ENCODE measurements around the gene NUDT14. TPM values are rescaled to one million over a fixed set of nuclear protein-coding genes. Genes with fewer than 3 reads are reported as not detected.

Gene NUDT14
- total and polyA plus RNA-seq, 2 of the 4 experiments (the other 2 are of a cell fraction): 5.6 to 9.3 TPM

- Histone ChIP-seq H2AK9ac (replicated peaks; ENCODE audit: low read depth, low read length, poor library complexity) (no peak overlapping the region), H2AK5ac (ENCODE audit: low read depth, low read length) (no peak overlapping the region), H4K20me1 (ENCODE audit: insufficient read depth, low read length) (peaks cover 14% of the 10 kb centered on the region), H4K5ac (ENCODE audit: low read depth, low read length) (no peak overlapping the region), H3K9me1 (ENCODE audit: insufficient read depth, low read length) (peaks cover 10% of the 10 kb centered on the region), H3K27ac (ENCODE audit: insufficient read depth, low read length) (no peak overlapping the region), H3K4me2 (ENCODE audit: low read depth, low read length) (no peak overlapping the region), H2BK20ac (ENCODE audit: low read depth, low read length) (no peak overlapping the region), H2BK120ac (ENCODE audit: low read depth, low read length) (no peak overlapping the region), H3K9ac (ENCODE audit: low read depth, low read length) (no peak overlapping the region), H2BK15ac (ENCODE audit: low read depth, low read length) (no peak overlapping the region), H3K14ac (replicated peaks; ENCODE audit: low read depth, low read length) (no peak overlapping the region), H3K18ac (ENCODE audit: low read depth, low read length) (no peak overlapping the region), H4K8ac (ENCODE audit: low read depth in 2 of 2, low read length in 2 of 2) (no peak overlapping the region), H2BK5ac (ENCODE audit: low read depth, low read length, poor library complexity, severe bottlenecking) (no peak overlapping the region), H3K36me3 (ENCODE audit: control insufficient read depth, insufficient read depth, low read length) (peaks cover 48% of the 10 kb centered on the region), H3K27me3 (ENCODE audit: control insufficient read depth, insufficient read depth, low read length) (no peaks in the 10 kb centered on the region), H3K9me3 (ENCODE audit: control insufficient read depth, insufficient read depth, low read length) (no peaks in the 10 kb centered on the region), H3K79me1 (ENCODE audit: low read depth in 1 of 2, low read length in 2 of 2) (peaks cover 9 to 14% of the 10 kb centered on the region in 2 experiments; a peak in 3 of 4 replicates), H2AFZ (replicated peaks; ENCODE audit: low read length, poor library complexity) (peak overlapping the region; percentile 21), H3K4me3 (ENCODE audit: insufficient read depth, low read depth, low read length) (no peak overlapping the region), H3K23ac (ENCODE audit: low read depth, low read length) (no peak overlapping the region), H3K56ac (ENCODE audit: extremely low read depth, insufficient read depth, low read length) (no peak overlapping the region), H3K4me1 (ENCODE audit: control insufficient read depth, insufficient read depth, low read length) (no peaks in the 10 kb centered on the region), H4K91ac (ENCODE audit: insufficient read depth, low read depth, low read length) (no peak overlapping the region), H3K4ac (ENCODE audit: low read depth, low read length) (no peak overlapping the region)
- DNase-seq (no peak), ATAC-seq (ENCODE audit: low read depth) (no peak)
- in situ Hi-C loops (cut with MboI; ENCODE audit: low sequenced_read_pairs) (no loop called here), intact Hi-C loops (cut with micrococcal nuclease) (no loop called here), dilution Hi-C loops (cut with HindIII; ENCODE audit: low sequenced_read_pairs, unreplicated experiment) (no loop called here)
- ChIA-PET CTCF (no interaction called here), POLR2A (ENCODE audit: unreplicated experiment) (no interaction called here)
- no CpG with 5 or more reads among the region's 3 CpGs for WGBS, 2 experiments (ENCODE audit: extremely low coverage in 2 of 2, insufficient read length in 1 of 2)
- no peak for TF ChIP-seq FOS (IDR thresholded peaks at IDR 0.05; ENCODE audit: low read depth, low read length)
- no peak for TF ChIP-seq RFX5 (IDR thresholded peaks at IDR 0.05; ENCODE audit: low read depth, low read length)
- TF ChIP-seq MXI1 (IDR thresholded peaks at IDR 0.05; ENCODE audit: borderline replicate concordance, low read depth, low read length): no peak
- no peak for TF ChIP-seq CHD1 (IDR thresholded peaks at IDR 0.05; ENCODE audit: low read depth, low read length)
- no peak for TF ChIP-seq MAZ (IDR thresholded peaks at IDR 0.05; ENCODE audit: borderline replicate concordance, low read depth, low read length)
- no peak for TF ChIP-seq POLR2A (IDR thresholded peaks at IDR 0.05; ENCODE audit: low read depth, low read length)
- TF ChIP-seq BHLHE40 (IDR thresholded peaks at IDR 0.05; ENCODE audit: low read depth, low read length): no peak
- no peak for TF ChIP-seq MAFK (IDR thresholded peaks at IDR 0.05; ENCODE audit: low read depth, low read length)
- no peak for TF ChIP-seq CEBPB (IDR thresholded peaks at IDR 0.05; ENCODE audit: low read depth, low read length)
- no peak for TF ChIP-seq USF2 (IDR thresholded peaks at IDR 0.05; ENCODE audit: low read depth, low read length)
- BruUV-seq (replicated peaks): no TSS peak
Measured at GRCh38 chr14:105215602-105216001, 34.5 kb upstream of the NUDT14 start.
